Measurements from ENCODE around the gene CWC25.
A peak's percentile ranks its signal among the peaks of the same experiment; 100 is the strongest.

The CWC25 gene

DNA sequence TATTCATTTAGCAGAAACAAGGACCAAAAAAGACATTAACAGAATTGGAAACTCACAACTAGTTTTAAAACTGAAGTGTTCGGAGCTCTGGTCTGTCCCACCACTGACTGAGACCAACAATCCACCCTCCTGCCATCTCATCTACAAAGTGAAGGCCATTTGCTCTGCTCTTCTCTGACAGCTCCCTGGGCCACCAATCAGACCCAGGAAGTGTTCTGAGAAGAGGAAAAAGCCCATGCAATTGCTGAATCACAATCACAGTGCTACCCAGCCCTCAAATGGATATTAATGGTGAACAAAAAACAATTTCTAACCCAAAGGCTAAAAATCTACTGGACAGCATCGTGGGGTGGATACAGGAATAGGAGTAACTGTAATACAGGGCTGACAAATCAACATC, 26.3 kb upstream of the CWC25 start:
- DNase-seq (ENCODE audit: low read depth): no peak
- peak overlapping the region; percentile 94 for H3K4me3 ChIP-seq (replicated peaks; ENCODE audit: low read depth, low read length)
- TF ChIP-seq, protein P1, sequence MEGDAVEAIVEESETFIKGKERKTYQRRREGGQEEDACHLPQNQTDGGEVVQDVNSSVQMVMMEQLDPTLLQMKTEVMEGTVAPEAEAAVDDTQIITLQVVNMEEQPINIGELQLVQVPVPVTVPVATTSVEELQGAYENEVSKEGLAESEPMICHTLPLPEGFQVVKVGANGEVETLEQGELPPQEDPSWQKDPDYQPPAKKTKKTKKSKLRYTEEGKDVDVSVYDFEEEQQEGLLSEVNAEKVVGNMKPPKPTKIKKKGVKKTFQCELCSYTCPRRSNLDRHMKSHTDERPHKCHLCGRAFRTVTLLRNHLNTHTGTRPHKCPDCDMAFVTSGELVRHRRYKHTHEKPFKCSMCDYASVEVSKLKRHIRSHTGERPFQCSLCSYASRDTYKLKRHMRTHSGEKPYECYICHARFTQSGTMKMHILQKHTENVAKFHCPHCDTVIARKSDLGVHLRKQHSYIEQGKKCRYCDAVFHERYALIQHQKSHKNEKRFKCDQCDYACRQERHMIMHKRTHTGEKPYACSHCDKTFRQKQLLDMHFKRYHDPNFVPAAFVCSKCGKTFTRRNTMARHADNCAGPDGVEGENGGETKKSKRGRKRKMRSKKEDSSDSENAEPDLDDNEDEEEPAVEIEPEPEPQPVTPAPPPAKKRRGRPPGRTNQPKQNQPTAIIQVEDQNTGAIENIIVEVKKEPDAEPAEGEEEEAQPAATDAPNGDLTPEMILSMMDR (IDR thresholded peaks at IDR 0.05; ENCODE audit: low read length, missing control alignments): no peak

DNA sequence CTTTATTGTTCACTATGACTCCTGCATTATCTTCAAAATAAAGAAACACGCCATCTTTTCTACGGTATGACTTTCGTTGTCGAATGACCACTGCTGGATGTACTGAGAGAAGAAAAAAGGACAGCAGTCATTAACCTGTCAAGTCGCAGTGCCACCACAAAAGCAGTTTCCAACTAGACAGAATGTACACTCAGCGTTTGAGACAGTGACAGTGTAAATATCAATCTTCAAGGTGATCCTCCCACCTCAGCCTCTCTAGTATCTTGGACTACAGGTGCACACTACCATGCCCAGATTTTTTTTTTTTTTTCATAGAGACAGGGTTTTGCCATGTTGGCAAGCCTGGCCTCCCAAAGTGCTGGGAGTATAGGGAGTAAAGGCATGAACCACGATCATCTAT, 25.3 kb upstream of the CWC25 start:
- TF ChIP-seq, protein P1 (IDR thresholded peaks at IDR 0.05; ENCODE audit: low read length, missing control alignments): no peak
- no peak for DNase-seq (ENCODE audit: low read depth)
- peak overlapping the region; percentile 94 for H3K4me3 ChIP-seq (replicated peaks; ENCODE audit: low read depth, low read length)

- no peak for DNase-seq (ENCODE audit: low read depth)
- TF ChIP-seq, protein P1 (IDR thresholded peaks at IDR 0.05; ENCODE audit: low read length, missing control alignments): no peak
- H3K4me3 ChIP-seq (replicated peaks; ENCODE audit: low read depth, low read length): no peak overlapping the region
These were observed 24.0 kb upstream of the CWC25 start for GRCh38 chr17:38848939-38849605.

GRCh38 chr17:38848557-38848891, 23.4 kb upstream of the CWC25 start:
- no peak for DNase-seq (ENCODE audit: low read depth)
- TF ChIP-seq, protein P1 (IDR thresholded peaks at IDR 0.05; ENCODE audit: low read length, missing control alignments): no peak
- H3K4me3 ChIP-seq (replicated peaks; ENCODE audit: low read depth, low read length): no peak overlapping the region

- TF ChIP-seq, protein P1 (IDR thresholded peaks at IDR 0.05; ENCODE audit: low read length, missing control alignments): no peak
- no peak for DNase-seq (ENCODE audit: low read depth)
- H3K4me3 ChIP-seq (replicated peaks; ENCODE audit: low read depth, low read length): no peak overlapping the region
These were observed 19.2 kb upstream of the CWC25 start for GRCh38 chr17:38844261-38844757.

DNA sequence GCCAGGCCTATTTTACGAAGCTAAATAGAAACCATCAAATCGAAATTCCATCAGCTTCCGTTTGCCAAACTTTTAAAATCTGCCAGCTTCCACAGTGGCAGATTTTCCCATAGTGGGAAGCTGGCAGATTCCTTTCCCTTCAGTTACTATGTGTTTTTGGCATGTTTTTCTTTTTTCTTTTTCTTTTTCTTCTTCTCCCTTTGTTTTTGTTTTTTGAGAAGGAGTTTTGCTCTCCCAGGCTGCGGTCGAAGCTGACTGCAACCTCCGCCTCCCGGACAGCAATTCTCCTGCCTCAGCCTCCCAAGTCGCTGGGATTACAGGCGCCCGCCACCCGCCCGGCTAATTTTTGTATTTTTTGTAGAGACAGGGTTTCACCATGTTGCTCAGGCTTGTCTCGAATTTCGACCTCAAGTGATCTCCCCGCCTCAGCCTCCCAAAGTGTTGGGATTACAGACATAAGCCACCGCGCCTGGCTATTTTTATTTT, 684 bp upstream of the CWC25 start:
- DNase-seq (ENCODE audit: low read depth): no peak
- H3K4me3 ChIP-seq (replicated peaks; ENCODE audit: low read depth, low read length): peak overlapping the region; percentile 99
- TF ChIP-seq, protein P1 (IDR thresholded peaks at IDR 0.05; ENCODE audit: low read length, missing control alignments): no peak

All from fibroblast of pulmonary artery (primary cell).